HG02678 (cell line): Measurements from ENCODE around the gene F10.

Experiments used
- ATAC-seq: cut with Tn5 transposase; IDR thresholded peaks from one replicate; pipeline ENCODE4 v1.9.1; 2021; ENCODE audit warnings: mild to moderate bottlenecking, moderate library complexity; ENCODE audit not compliant: unreplicated experiment

Gene F10

DNA sequence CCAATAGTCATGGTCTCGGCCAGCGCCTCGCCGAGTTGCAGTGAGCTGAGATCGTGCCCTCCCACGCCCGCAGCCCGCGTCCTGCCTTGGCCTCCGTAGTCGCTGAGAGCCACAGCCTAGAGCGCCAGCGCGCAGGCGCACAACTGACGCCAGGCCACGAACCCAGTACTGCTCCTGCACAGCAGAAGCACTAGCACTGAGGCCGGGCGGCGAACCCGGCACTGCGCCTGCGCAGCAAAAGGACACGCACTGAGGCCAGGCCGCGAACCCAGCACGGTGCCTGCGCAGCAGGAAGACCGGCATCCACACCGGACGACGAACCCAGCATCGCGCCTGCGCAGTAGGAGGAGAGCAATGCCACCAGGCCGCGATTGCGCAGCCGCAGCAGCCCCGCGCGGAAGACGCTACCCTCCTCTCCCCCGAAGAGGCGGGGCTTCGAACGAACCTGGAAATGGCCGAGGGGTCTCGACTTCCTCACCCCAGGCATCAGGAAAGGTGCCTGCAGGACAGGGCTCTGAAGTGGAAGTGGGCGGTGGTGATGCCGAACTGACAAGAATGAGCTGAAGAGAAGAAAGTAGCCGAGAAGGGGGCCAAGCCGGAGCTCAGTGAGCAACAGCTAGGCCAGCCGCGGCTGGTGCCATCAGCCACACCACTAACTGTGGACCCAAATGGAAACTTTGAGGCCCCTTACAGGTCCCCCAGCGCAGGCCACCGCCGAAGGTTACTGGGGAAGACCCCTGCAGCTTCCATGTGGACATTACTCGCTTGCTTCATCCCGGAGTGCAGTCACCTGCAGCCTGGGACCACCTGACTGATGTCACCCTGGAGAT lies 7.5 kb downstream of the F10 start:
- ATAC-seq, result no peak

DNA sequence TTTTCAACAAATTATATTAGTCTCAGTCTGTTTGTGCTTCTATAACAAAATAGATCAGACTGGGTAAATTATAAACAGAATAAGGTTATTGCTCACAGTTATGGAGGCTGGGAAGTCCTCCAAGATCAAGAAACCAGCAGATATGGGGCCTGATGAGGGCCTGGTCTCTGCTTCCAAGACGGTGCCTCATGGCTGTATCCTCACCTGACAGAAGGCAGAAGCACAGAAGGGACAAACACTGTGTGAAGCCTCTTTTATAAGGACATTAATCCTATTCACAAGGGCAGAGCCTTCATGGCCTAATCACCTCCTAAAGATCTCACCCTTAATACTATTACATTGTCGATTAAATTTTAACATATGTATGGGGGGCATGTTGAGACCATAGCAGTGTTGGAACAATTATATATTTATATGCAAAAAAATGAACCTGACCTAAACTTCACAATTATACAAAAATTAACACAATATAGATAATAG lies 12.7 kb downstream of the F10 start:
- no peak for ATAC-seq

DNA sequence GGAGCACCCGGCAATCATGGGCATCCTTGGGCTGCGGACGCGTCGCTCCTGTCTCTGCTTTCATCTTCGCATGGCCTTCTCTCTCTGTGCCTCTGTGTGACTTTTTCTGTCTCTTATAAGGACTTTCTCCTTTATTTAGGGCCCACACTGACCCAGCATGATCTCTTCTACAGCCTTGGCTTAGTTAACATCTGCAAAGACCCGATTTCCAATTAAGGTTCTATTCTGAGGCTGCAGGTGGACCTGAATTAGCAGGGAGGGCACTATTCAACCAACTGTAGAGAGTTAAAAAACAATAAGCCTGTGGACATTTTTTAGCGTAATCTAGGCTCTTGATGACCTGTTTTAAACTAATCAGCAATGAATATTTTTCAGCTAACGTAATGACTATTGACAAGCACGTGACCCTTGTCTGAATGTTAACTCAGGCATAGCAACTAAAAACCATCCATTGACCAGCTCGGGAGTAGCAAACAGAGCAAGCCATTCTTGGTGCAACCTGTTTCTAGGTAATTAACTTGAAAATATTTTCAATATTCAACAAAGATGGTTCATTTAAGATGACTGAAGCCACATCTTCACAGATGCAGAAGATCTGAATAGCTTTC lies 15.2 kb downstream of the F10 start:
- no peak for ATAC-seq

DNA sequence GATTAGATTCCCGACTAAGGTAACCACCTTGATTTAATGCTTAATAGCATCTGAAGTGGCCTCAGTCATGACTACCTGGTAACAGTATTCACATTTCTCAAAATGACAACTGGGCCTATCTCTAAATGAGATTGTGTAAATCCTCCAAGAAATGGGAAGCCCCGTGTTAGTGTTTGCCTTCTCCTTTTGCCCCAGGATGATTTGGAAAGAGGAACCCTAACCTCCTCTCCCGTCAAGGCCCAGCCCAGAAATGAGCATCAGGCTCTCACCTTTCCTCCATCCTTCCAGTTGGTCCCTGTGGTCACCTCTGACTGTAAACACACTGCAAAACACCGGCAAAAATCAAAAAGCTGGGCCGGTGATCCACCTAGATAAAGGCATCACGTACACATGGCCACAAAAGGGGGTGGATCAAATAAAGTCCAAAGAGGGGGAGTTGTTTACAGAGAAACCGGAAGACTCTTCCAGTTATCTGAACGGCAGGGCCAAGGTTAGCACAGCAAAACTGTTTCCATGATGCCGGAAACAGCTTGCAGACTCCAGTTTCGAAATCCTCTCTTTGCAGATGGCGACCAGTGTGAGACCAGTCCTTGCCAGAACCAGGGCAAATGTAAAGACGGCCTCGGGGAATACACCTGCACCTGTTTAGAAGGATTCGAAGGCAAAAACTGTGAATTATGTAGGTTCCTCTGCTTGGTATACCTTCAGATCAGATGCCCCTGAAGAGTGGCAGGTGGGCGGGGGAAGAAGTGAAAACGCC lies 16.4 kb downstream of the F10 start:
- no peak for ATAC-seq

DNA sequence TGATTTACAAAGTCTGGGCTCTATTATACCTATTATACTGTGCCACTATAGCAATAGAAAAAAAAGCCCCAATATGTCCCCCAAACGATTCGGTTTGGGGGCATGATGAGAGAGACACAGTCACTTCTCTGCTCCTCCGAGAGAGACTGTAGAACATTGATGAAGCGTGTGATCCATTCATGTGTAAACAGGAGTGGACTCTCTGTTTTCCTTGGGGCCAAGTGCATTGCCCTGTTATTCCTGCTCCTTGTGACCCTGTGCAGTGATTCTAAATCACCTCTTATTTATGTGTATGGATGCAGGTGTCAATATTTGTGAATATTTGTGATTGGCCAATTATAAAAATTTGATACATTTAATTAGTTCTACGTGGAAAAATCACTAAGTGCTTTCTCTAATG lies 17.0 kb downstream of the F10 start:
- ATAC-seq, result no peak

DNA sequence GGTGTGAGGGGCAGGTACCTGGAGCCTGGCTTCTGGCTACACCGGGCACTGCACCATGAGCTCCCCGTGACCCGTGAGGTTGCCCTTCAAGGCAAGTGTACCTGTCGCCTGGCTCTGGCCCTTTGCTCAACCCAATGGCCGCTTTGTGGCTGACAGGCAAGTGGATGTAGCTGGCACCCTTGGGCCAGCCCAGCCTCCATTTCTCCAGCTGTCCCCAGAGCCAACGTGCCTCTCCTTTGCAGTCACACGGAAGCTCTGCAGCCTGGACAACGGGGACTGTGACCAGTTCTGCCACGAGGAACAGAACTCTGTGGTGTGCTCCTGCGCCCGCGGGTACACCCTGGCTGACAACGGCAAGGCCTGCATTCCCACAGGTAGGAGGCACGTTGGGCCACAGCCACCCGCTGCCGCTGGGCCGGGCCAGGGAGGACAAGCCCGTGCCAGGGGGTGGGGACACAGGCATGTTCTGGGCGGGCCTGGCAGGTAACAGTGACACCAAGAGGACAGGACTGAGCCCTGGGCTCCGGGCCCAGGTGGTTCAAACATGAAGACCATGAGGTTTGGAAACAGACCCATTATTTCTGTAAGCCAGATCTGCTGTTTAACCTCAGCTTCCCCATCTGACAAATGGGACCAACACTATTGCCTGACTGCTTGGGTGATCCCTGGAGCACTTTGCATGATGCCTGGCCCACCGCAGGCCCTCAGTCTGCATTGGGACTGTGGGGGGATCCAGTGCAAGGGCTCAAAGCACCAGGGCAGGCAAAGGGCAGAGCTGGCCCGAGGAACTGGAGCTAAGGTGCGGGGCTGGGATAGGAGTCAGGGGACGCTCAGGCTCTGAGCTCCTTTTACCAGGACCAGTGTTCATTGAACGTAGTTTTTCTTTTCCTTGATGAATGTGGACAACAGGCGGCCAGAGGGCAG lies 18.3 kb downstream of the F10 start:
- ATAC-seq, result no peak

DNA sequence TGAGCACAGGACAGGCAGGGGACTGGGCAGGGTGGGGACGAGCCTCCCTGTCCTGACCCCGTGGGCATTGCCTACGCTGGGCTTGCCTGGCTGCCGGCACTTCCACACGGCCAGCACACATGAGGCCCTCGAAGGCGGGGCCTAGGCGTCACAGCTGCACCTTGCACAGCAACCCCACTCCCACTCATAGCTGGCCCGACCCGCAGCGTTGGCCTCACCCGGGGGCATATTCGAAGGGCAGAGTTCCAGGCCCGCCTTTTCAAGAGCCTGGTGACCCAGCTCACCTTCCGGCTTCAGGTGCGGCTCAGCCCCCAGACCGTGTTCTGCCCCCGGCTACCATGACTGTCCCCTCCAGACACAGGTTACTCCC lies 19.0 kb downstream of the F10 start:
- ATAC-seq, result no peak

DNA sequence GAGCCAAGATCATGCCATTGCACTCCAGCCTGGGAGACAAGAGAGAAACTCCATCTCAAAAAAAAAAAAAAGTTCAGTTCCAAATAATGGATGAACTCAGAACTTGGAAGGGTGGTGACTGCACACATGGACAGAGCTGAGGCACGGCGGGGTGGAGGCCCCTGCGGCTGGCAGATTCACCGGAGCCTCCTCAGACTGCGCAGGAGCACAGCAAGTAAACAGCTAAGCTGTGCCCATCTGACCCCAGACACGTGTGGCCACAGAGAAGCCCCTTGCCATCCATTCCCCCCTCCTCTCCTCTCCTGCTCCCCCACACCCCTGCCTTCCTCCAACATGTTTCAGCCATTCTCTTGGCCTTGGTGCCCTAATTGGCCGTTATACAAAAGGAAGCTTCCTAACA lies 20.3 kb downstream of the F10 start:
- no peak for ATAC-seq

DNA sequence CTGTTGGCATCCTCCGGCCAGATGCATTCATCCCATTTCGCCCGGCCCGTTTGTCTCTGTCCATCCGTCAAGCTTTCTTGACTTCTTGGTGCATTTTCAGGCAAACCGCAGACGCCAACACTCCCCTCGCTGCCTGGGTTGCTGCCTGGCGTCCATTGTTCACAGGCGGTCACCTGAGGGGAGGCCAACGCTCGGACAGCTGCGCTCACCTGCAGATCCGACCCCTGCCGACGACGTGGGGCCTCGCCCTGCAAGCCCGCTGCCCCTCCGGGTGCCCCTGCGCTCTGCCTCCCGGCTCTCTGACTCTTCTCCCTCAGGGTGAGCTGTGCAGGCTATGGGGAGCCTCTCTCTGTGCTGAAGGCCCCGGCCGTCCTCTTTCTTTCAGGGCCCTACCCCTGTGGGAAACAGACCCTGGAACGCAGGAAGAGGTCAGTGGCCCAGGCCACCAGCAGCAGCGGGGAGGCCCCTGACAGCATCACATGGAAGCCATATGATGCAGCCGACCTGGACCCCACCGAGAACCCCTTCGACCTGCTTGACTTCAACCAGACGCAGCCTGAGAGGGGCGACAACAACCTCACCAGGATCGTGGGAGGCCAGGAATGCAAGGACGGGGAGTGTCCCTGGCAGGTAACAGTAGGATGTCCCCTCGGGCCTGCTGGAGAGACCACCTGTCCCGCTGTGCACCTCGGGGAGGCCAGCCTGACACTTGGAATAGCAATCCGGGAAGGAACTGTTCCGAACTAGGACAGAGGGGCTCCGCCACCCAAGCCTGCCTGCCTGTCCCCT lies 21.1 kb downstream of the F10 start:
- ATAC-seq, result no peak

DNA sequence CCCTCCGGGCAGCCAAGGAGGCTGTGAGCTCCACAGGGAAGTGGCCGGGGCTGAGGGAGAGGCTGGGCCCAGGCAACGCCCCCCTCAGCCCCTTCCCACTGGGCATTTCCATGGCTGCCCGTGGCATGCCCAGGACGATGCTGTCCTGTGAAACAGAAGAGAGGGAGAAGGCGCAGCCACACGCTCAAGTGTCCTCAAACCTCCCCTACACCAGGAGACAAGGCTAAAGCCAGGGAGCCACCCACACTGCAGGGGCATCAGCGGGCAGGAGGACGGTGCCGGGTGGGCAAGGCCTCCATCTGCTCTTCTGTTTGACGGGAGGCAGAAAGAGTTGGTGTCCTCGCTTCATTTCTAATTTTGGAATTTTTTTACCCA lies 21.6 kb downstream of the F10 start:
- no peak for ATAC-seq

DNA sequence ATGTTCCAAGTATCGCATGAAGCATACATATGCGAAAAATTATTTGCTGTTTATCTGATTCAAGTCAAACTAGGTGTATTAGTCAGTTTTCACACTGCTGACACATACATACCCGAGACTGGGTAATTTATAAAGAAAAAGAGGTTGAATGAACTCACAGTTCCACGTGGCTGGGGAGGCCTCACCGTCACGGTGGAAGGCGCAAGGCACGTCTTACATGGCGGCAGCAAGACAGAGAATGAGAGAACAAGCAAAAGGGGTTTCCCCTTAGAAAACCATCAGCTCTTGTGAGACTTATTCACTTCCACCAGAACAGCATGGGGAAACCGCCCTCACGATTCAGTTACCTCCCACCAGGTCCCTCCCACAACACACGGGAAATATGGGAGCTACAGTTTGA lies 22.9 kb downstream of the F10 start:
- ATAC-seq, result no peak

DNA sequence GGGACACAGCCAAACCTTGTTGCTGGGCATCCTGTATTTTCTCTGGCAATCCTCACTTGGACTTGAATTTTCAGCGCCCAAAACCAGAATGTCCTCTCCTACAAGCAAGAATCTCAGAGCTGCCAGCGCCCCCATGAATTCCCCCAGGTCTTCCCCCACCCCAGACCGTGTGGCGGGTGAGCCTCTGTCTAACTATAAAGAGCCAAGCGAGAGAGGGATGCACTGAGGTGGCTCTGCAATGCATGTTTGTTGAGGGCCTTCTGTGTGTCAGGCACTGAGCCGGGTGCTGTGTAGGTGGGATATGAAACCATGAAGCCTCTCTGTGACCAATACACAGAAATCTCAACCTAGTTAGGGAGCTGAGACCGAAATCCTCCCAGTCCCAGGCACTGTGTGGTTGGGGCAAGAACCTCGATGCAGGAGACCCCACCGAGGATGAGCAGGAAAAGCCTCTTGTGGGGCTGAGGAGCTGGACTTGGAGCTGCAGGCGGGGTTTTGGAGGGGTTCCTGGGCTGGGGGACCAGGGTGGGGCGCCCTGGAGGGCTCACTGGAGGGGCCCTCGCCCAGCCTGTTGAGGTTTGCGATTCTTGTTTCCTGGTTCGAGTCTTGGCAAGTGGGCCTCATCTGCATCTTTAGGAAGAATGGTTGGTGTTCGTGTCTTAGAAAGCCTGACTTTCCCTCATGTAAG lies 23.5 kb downstream of the F10 start:
- ATAC-seq, result no peak

DNA sequence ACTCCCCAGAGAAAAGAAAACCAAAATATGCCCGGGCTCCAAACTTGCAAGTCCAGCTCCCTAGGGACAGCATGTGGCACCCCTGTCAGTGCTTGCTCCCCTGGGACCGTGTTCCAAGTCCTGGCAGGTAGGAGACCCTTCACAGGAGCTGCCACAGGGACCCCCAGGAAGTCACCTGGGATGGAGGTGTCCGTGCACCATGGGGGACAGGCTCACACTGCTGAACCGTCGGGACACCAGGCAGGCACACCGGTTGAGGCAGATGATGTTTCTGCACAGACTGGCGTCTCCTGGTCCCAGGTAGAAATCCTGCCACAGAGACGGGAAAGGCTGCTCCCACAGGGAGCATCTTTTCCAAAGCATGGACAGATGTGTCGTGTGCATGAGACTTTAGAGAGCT lies 24.2 kb downstream of the F10 start:
- no peak for ATAC-seq

DNA sequence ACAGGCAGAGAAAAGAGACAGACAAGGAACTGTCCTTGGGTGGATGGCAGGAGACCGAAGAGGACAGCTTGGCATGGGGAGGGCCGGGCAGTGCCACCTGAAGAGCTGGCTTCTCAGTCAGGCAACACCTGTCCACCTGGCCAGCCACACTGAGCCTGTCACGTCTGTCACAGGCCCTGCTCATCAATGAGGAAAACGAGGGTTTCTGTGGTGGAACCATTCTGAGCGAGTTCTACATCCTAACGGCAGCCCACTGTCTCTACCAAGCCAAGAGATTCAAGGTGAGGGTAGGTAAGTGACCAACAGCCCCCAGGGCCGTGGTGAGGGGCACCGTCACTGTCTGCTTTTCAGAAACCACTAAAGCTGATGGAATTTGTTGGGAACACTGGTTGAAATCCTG lies 24.6 kb downstream of the F10 start:
- ATAC-seq, result no peak

DNA sequence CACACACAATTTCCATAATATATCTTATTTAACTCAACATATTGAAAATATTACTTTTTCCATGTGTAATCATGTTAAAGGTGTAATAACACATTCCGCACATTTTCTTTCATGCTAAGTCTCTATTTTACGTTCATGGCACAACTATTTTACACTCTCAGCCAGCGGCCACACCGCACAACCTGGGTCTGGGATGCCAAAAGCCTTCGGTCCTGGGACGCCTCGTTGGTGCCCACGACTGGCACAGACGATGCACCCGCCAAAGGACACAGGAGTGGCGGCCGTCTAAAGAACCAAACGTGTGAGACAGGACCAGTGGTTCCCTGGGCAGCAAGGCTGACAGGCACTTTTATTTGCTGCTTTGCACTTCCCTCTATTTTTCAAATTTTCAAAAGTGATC lies 25.8 kb downstream of the F10 start:
- no peak for ATAC-seq

DNA sequence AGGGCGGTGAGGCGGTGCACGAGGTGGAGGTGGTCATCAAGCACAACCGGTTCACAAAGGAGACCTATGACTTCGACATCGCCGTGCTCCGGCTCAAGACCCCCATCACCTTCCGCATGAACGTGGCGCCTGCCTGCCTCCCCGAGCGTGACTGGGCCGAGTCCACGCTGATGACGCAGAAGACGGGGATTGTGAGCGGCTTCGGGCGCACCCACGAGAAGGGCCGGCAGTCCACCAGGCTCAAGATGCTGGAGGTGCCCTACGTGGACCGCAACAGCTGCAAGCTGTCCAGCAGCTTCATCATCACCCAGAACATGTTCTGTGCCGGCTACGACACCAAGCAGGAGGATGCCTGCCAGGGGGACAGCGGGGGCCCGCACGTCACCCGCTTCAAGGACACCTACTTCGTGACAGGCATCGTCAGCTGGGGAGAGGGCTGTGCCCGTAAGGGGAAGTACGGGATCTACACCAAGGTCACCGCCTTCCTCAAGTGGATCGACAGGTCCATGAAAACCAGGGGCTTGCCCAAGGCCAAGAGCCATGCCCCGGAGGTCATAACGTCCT lies 26.4 kb downstream of the F10 start:
- no peak for ATAC-seq

DNA sequence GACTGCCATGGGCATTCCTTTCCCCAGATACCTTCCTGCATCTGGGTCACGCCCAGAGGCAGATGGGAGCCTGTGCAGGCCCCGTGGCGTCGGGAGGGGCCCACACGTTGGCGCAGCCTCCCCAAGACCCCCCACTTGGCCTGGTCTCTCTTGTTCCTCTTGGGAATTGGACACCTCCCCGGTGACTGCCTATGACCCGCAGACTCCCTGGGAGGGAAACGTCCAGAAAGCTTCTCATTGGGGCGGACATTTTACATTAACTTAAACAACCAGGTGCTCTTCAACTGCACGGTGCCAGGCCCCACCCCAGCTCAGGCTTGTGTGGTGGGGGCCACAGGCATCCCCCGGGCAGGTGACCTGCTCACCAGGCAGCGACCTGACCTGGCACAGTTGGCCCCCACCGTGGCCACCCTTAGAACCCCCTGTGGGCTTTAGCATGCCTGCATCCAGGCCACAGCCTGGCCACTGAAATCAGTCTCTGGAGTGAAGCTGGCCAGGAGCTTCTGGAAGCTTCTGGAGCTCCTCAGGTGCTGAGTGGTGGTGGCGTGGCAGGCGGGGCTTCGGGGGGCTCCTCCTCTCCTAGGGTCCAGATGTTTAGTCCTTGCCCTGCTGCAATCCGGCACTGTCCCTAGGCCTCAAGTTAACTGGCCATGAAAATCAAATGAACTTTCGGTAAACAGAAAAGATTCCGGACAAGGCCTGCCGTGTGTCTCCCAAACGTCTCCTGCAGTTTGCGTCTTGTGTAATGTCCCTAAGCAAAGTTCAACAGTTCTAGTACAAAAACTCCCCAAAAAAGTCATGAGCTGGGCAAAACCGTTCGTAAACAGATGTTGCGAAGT lies 27.3 kb downstream of the F10 start:
- no peak for ATAC-seq
